A549 (cell line): Measurements from ENCODE around the gene SLCO3A1.

Experiments used
- CHD2 ChIP-seq: fragments of 150-350 bp; IDR thresholded peaks from 2 replicates; pipeline ENCODE4 v1.6.1; 2014; ENCODE audit warnings: low read length; ENCODE audit not compliant: partially characterized antibody
- CTCF ChIP-seq: fragments of >200 bp; sonication (Bioruptor Twin); formaldehyde crosslinking; IDR thresholded peaks from 3 replicates; pipeline ENCODE4 v1.5.1; 2016
- HDAC2 ChIP-seq: fragments of 200-600 bp; sonication (generic); IDR thresholded peaks from 2 replicates; pipeline ENCODE4 v1.6.1; 2016
- JUN ChIP-seq, 2 experiments: fragments of >200 bp; sonication (Bioruptor Twin); formaldehyde crosslinking; IDR thresholded peaks; 2 replicates in 1 of 2; 3 replicates in 1 of 2; pipeline ENCODE4 v1.6.1; 2016 to 2017
- KDM5A ChIP-seq: fragments of 200-600 bp; sonication (generic); IDR thresholded peaks from 2 replicates; pipeline ENCODE4 v1.6.1; 2016; ENCODE audit warnings: antibody characterized with exemption, mild to moderate bottlenecking
- MAFK ChIP-seq: fragments of 450-650 bp; IDR thresholded peaks from 2 replicates; pipeline ENCODE4 v1.6.1; 2014; ENCODE audit not compliant: partially characterized antibody
- MAX ChIP-seq: IDR thresholded peaks from 2 replicates; pipeline ENCODE4 v1.6.1; 2012
- NR3C1 ChIP-seq: fragments of >200 bp; sonication (Bioruptor Twin); formaldehyde crosslinking; IDR thresholded peaks from 3 replicates; pipeline ENCODE4 v1.6.1; 2017
- POLR2A ChIP-seq: IDR thresholded peaks from 2 replicates; pipeline ENCODE4 v1.6.1; 2012; ENCODE audit warnings: mild to moderate bottlenecking, low read length
- SREBF2 ChIP-seq: fragments of 450-650 bp; IDR thresholded peaks from 2 replicates; pipeline ENCODE4 v1.6.1; 2014; ENCODE audit warnings: mild to moderate bottlenecking, moderate library complexity
- TF ChIP-seq, protein P1 (sequence below): fragments of 450-650 bp; IDR thresholded peaks from 2 replicates; pipeline ENCODE4 v1.6.1; 2014; ENCODE audit warnings: antibody characterized with exemption

DNA sequence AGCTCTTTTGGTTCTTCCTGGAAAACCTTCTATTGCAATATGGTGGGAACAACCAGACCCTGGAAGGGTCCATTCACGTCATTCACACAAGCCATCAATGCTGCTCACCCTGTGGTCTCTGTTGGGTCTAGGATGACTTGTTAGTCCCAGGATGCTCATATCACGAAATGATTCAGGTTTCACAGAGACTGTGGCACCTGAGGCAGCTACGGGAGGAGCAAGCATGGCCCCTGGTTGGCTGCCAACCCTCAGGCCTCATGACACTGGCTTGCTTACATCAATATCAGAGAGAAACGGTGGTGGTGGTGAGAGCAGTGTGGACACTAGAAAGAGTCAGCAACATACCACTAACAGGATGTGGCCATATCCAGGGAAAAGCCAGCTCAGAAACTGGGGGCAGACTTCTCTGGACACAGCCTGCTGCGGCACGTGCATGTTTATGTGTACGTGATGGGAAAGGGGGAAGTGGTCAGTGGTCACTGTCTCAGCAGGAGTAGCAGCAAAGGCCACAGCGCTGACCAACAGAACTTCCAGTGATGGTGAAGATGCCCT, 331.2 kb downstream of the SLCO3A1 start:
- no peak for TF ChIP-seq CTCF
- no peak for TF ChIP-seq MAX
- no peak for TF ChIP-seq KDM5A
- no peak for TF ChIP-seq POLR2A
- TF ChIP-seq SREBF2 = no peak
- no peak for TF ChIP-seq NR3C1
- no peak for TF ChIP-seq MAFK
- TF ChIP-seq HDAC2 = no peak
- TF ChIP-seq, protein P1, sequence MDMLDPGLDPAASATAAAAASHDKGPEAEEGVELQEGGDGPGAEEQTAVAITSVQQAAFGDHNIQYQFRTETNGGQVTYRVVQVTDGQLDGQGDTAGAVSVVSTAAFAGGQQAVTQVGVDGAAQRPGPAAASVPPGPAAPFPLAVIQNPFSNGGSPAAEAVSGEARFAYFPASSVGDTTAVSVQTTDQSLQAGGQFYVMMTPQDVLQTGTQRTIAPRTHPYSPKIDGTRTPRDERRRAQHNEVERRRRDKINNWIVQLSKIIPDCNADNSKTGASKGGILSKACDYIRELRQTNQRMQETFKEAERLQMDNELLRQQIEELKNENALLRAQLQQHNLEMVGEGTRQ = no peak
- TF ChIP-seq CHD2 = no peak
- TF ChIP-seq JUN (IDR thresholded peaks at IDR 0.05) = no peak
